ENCODE measurements around the gene CAMSAP2.

CAMSAP2 gene

DNA sequence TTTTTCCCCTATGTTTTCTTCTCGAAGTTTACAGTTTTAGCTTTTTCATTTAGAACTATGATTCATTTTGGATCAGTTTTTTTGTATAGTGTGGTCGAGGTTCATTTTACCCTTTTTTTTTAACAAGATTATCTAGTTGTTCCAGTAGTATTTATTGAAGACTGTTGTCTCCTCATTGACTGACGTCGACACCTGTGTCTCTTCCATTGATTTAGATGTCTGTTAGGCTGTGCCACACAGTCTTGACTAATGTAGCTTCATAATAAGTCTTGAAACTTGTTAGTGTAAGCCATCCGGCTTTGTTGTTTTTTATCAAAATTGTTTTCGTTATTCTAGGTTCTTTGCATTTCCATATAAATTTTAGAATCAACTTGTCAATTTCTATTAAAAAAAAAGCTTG, 45.2 kb downstream of the CAMSAP2 start:
- H2AFZ ChIP-seq (ENCODE audit: low read length): no peak overlapping the region
- no peaks in the 10 kb centered on the region for H3K27me3 ChIP-seq (ENCODE audit: insufficient read depth, low read length)
- no peaks in the 10 kb centered on the region for H3F3A ChIP-seq (ENCODE audit: insufficient read depth, low read length)
- no peak overlapping the region for H3K4me3 ChIP-seq (ENCODE audit: low read depth, low read length, poor library complexity, severe bottlenecking)
- no peaks in the 10 kb centered on the region for H4K20me1 ChIP-seq (ENCODE audit: insufficient read depth, low read length)
- H3K4me2 ChIP-seq (ENCODE audit: low read length): no peak overlapping the region
- no peaks in the 10 kb centered on the region; the same call in 1 of the 2 replicates for H3K36me3 ChIP-seq (ENCODE audit: insufficient read depth, low read length)
- no peaks in the 10 kb centered on the region for H3K9me3 ChIP-seq (ENCODE audit: low read length)
- TF ChIP-seq EZH2 (IDR thresholded peaks at IDR 0.05; ENCODE audit: borderline replicate concordance, low read length): no peak
- no peak for TF ChIP-seq CTCF (IDR thresholded peaks at IDR 0.05; ENCODE audit: low read length)
- no peaks in the 10 kb centered on the region for H3K9me2 ChIP-seq (ENCODE audit: low read depth, low read length)
- H3K27ac ChIP-seq (ENCODE audit: low read depth, low read length, poor library complexity, severe bottlenecking): no peak overlapping the region
- no peaks in the 10 kb centered on the region for H3K4me1 ChIP-seq (ENCODE audit: insufficient read depth, low read length, severe bottlenecking)
- no peaks in the 10 kb centered on the region for H3K79me2 ChIP-seq (ENCODE audit: insufficient read depth, low read length)
- no peak overlapping the region for H3K9ac ChIP-seq (ENCODE audit: low read length)

GRCh38 chr1:200784576-200784975, 45.9 kb downstream of the CAMSAP2 start:
- no peaks in the 10 kb centered on the region for H3K4me1 ChIP-seq (ENCODE audit: insufficient read depth, low read length, severe bottlenecking)
- H3K27ac ChIP-seq (ENCODE audit: low read depth, low read length, poor library complexity, severe bottlenecking): no peak overlapping the region
- no peak overlapping the region for H3K4me2 ChIP-seq (ENCODE audit: low read length)
- no peaks in the 10 kb centered on the region for H3K9me2 ChIP-seq (ENCODE audit: low read depth, low read length)
- H2AFZ ChIP-seq (ENCODE audit: low read length): no peak overlapping the region
- H3F3A ChIP-seq (ENCODE audit: insufficient read depth, low read length): no peaks in the 10 kb centered on the region
- no peaks in the 10 kb centered on the region; the same call in 1 of the 2 replicates for H3K36me3 ChIP-seq (ENCODE audit: insufficient read depth, low read length)
- no peak overlapping the region for H3K4me3 ChIP-seq (ENCODE audit: low read depth, low read length, poor library complexity, severe bottlenecking)
- H3K9me3 ChIP-seq (ENCODE audit: low read length): no peaks in the 10 kb centered on the region
- H3K27me3 ChIP-seq (ENCODE audit: insufficient read depth, low read length): no peaks in the 10 kb centered on the region
- H4K20me1 ChIP-seq (ENCODE audit: insufficient read depth, low read length): no peaks in the 10 kb centered on the region
- TF ChIP-seq EZH2 (IDR thresholded peaks at IDR 0.05; ENCODE audit: borderline replicate concordance, low read length): no peak
- TF ChIP-seq CTCF (IDR thresholded peaks at IDR 0.05; ENCODE audit: low read length): no peak
- no peak overlapping the region for H3K9ac ChIP-seq (ENCODE audit: low read length)
- no peaks in the 10 kb centered on the region for H3K79me2 ChIP-seq (ENCODE audit: insufficient read depth, low read length)

- no peaks in the 10 kb centered on the region for H3F3A ChIP-seq (ENCODE audit: insufficient read depth, low read length)
- H3K9me2 ChIP-seq (ENCODE audit: low read depth, low read length): no peaks in the 10 kb centered on the region
- H3K9ac ChIP-seq (ENCODE audit: low read length): no peak overlapping the region
- no peaks in the 10 kb centered on the region for H3K79me2 ChIP-seq (ENCODE audit: insufficient read depth, low read length)
- H3K36me3 ChIP-seq (ENCODE audit: insufficient read depth, low read length): no peaks in the 10 kb centered on the region; the same call in 1 of the 2 replicates
- no peaks in the 10 kb centered on the region for H3K27me3 ChIP-seq (ENCODE audit: insufficient read depth, low read length)
- H3K4me1 ChIP-seq (ENCODE audit: insufficient read depth, low read length, severe bottlenecking): no peaks in the 10 kb centered on the region
- TF ChIP-seq CTCF (IDR thresholded peaks at IDR 0.05; ENCODE audit: low read length): no peak
- TF ChIP-seq EZH2 (IDR thresholded peaks at IDR 0.05; ENCODE audit: borderline replicate concordance, low read length): no peak
- no peaks in the 10 kb centered on the region for H3K9me3 ChIP-seq (ENCODE audit: low read length)
- no peak overlapping the region for H3K27ac ChIP-seq (ENCODE audit: low read depth, low read length, poor library complexity, severe bottlenecking)
- H4K20me1 ChIP-seq (ENCODE audit: insufficient read depth, low read length): no peaks in the 10 kb centered on the region
- no peak overlapping the region for H3K4me2 ChIP-seq (ENCODE audit: low read length)
- H2AFZ ChIP-seq (ENCODE audit: low read length): no peak overlapping the region
- no peak overlapping the region for H3K4me3 ChIP-seq (ENCODE audit: low read depth, low read length, poor library complexity, severe bottlenecking)
Measured at GRCh38 chr1:200786788-200787187, 48.1 kb downstream of the CAMSAP2 start.
